ENCODE data around the gene GPC5. TPM values are rescaled to one million over a fixed set of nuclear protein-coding genes. Genes with fewer than 3 reads are reported as not detected.

GPC5 gene
- total and polyA plus RNA-seq, 2 donors (not counting 3 experiments of a cell fraction or from before 2014, with no cell fraction given) = 0.59 to 0.97 TPM

GRCh38 chr13:91909617-91910016 is 511.2 kb downstream of the GPC5 start:
- Histone ChIP-seq H3K79me2 (ENCODE audit: control insufficient read depth, insufficient read depth, low read length) (no peaks in the 10 kb centered on the region), H3K4me1 (ENCODE audit: control insufficient read depth, extremely low read depth, insufficient read depth, low read length) (peaks cover 7% of the 10 kb centered on the region), H3K36me3 (ENCODE audit: control insufficient read depth in 2 of 2, extremely low read depth in 1 of 2, insufficient read depth in 2 of 2, low read length in 2 of 2) (no peaks in the 10 kb centered on the region), H3K27ac (ENCODE audit: insufficient read depth, low read depth, low read length) (no peak overlapping the region), H3K27me3 (ENCODE audit: control insufficient read depth in 2 of 2, insufficient read depth in 2 of 2, low read length in 2 of 2) (no peaks in the 10 kb centered on the region), H3K4me3 (replicated peaks in 1 of 3; ENCODE audit: insufficient read depth in 1 of 3, low read depth in 1 of 3, low read length in 3 of 3) (no peak overlapping the region), H3K9ac (replicated peaks; ENCODE audit: extremely low read depth, insufficient read depth, low read length) (no peak overlapping the region), H2AFZ (ENCODE audit: low read depth, low read length) (no peak overlapping the region), H4K20me1 (replicated peaks; ENCODE audit: control insufficient read depth, extremely low read depth, insufficient read depth, low read length) (no peaks in the 10 kb centered on the region), H3K9me1 (replicated peaks; ENCODE audit: control insufficient read depth, extremely low read depth, insufficient read depth, low read length) (no peaks in the 10 kb centered on the region), H3K9me3 (replicated peaks; ENCODE audit: control insufficient read depth, insufficient read depth, low read length) (no peaks in the 10 kb centered on the region), H3K4me2 (ENCODE audit: insufficient read depth, low read length) (no peak overlapping the region)
- no TSS peak for BruUV-seq (replicated peaks)
- DNase-seq (ENCODE audit: low read depth, low spot score) (no peak), FAIRE-seq (no peak)
- POLR2A ChIA-PET = no interaction called here
- intact Hi-C loops (cut with micrococcal nuclease) = loop anchor here (5.0 kb wide), 1 partner anchor 92 kb away; no protein-coding TSS in a partner anchor
- TF ChIP-seq POLR2A (IDR thresholded peaks at IDR 0.05; ENCODE audit: low read depth, low read length) (no peak), EZH2 (IDR thresholded peaks at IDR 0.05; ENCODE audit: borderline replicate concordance, low read depth, low read length, severe bottlenecking) (no peak), POLR2AphosphoS5 (IDR thresholded peaks at IDR 0.05; ENCODE audit: insufficient read depth, low read depth, low read length) (no peak), MYC (IDR thresholded peaks at IDR 0.05; ENCODE audit: low read depth, low read length) (no peak), MAX (IDR thresholded peaks at IDR 0.05; ENCODE audit: insufficient read depth, insufficient read length) (no peak), JUN (IDR thresholded peaks at IDR 0.05; ENCODE audit: borderline replicate concordance, insufficient read depth, insufficient read length, low read depth) (no peak)
- TF ChIP-seq, protein P1, sequence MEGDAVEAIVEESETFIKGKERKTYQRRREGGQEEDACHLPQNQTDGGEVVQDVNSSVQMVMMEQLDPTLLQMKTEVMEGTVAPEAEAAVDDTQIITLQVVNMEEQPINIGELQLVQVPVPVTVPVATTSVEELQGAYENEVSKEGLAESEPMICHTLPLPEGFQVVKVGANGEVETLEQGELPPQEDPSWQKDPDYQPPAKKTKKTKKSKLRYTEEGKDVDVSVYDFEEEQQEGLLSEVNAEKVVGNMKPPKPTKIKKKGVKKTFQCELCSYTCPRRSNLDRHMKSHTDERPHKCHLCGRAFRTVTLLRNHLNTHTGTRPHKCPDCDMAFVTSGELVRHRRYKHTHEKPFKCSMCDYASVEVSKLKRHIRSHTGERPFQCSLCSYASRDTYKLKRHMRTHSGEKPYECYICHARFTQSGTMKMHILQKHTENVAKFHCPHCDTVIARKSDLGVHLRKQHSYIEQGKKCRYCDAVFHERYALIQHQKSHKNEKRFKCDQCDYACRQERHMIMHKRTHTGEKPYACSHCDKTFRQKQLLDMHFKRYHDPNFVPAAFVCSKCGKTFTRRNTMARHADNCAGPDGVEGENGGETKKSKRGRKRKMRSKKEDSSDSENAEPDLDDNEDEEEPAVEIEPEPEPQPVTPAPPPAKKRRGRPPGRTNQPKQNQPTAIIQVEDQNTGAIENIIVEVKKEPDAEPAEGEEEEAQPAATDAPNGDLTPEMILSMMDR (IDR thresholded peaks at IDR 0.05; ENCODE audit: extremely low read depth in 1 of 2, insufficient read depth in 1 of 2, low read depth in 1 of 2, low read length in 2 of 2) = no peak
- CTCF ChIA-PET = no interaction called here
- dilution Hi-C loops (cut with MboI; ENCODE audit: extremely low pct_ligation_motif_present, low sequenced_read_pairs) = no loop called here

Data from endothelial cell of umbilical vein (primary cell).